DMS 273 (cell line): Measurements from ENCODE around the gene DNAH14.
"Not testable (repeated sequence)": the region's sequence is repeated elsewhere in the genome, so short reads cannot be mapped to it uniquely, and the experiment has no call there.

Experiments
- DNase-seq: peaks from one replicate; lab custom pipeline; 2025; ENCODE audit not compliant: unreplicated experiment; lab: John Stamatoyannopoulos, UW

The DNAH14 gene

DNA sequence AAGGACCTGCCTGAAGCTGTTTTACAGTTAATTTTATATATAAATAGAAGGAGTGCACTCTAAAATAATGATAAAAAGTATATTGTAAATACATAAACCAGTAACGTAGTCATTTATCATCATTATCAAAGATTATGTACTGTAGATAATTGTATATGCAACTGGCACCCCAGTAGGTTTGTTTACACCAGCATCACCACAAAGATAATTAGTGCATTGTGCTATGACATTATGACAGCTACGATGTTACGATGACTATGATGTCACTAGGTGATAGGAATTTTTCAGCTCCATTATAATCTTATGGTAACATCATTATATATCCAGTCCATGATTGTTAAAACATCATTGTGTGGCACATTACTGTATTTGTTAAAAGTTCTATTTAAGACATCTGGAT is 313.1 kb downstream of the DNAH14 start:
- no peak for DNase-seq

DNA sequence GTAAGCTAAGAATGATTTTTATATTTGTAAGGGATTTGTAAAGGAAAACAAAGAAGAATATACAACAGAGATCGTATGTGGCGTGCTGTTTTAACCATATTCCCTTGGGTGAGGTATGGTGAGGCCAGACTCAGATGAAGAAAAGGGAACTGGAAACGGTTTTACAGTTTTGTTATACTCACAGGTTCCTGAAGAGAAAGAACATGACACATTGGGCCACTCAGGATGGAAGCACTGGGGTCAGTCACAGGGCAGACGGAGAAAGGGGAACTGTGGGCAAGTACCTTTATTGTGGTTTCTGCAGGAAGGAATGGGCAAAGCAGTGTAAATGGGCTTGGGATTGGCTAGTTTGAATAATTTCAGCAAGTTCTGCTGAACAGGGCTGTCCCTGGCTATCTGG is 321.0 kb downstream of the DNAH14 start:
- no peak for DNase-seq

DNA sequence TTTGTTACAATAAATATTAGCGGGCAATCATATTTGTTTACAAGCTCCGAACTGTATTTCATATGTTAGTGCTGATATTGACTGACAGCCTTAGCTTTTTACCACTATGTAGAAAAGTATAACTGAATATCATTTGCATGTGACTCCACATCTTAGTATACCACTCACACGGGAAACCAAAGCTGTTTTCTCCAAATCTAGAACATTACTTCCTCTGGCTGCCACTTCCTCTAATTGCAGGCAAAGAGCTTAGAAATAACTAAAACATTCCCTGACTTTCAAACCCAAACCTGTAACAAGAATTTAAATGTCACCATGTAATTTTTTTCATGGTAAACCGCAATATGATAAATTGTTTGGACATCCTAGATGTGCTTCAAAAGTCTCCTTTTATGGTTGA is 323.7 kb downstream of the DNAH14 start:
- DNase-seq = no peak

DNA sequence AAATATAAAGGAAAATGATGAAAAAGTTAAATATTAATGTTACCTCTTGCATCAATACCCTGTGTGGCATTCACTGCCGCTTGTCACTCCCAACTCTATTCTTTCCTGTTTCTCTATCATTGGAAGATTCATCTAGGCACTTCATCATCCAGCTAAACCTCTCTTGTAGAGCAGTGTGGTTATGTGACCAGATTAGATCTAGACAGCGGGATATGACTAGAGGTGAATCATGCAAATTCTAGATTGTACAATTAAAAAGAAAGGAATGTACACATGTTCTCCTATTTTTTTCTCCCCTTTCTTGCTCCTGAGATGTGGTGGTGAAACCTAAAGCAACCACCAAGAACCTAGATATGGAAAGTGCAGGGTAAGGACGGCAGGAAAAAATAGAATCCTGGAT is 324.3 kb downstream of the DNAH14 start:
- DNase-seq = no peak

DNA sequence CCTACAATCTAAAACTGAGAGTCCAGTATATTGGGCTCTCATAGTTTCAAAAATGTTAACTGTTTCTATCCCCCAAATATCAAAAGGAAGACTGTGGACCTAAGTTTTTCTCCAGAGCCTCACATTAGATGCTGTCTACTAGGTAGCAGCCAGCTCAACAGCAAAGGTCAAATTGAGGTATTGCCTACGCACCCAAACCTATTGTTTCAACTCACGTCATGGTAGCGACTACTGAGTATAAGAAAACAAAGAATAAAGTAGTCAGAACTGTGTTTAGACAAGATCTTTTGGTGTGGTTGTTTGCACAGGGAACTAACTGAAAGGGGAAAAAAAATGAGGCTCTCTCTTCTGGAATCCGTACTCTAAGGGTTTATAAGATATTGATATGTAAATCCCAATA is 325.2 kb downstream of the DNAH14 start:
- no peak for DNase-seq

DNA sequence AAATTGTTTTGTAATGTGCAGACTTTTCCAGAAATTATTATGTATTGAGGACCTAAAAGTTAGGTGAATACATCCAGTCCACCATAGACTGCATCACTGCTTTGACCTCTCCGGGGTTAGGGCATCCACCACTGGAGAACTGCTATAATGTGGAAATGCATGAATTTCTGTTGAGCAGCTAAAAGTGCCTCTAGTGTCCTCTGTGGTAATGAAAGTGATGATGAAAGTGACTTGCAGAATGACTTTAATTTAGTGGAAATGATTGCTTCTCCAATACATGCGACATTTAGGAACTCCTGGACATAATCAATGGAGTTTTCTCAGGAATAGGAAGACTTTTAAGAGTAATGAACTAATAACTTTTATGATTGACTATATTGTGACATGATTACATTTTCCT is 327.6 kb downstream of the DNAH14 start:
- DNase-seq = no peak

DNA sequence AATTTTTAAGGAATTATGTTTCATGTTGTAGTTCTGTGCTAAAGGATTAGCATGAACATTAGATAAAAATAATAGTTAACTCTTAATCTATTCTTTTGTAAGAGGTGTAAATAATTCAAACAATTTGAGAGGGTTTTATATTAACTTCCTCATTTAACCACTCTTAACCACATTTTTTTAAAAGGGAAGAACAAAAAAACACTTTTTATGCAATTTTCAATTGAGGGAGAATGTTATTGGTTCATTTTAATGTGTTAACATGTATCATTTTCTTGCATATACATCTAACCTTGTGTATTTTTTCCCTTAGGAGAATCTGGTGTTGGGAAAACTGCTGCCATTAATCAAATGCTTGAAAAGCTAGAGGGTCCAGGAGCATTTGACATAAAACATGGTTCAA is 329.3 kb downstream of the DNAH14 start:
- DNase-seq = no peak

DNA sequence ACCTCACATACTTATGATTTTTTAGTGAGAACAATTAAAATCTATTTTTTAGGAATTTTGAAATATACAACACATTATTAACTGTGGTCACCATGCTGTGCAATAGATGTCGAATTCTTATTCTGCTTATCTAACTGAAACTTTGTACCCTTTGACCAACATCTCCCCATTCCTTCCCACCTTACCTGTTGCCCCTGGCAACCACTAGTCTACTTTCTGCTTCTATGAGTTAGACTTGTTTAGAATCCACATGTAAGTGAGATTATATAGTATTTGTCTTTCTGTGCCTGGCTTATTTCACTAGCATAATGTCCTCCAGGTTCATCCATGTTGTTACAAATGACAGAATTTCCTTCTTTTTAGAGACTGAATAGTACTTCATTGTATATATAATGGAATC is 330.1 kb downstream of the DNAH14 start:
- DNase-seq = no peak

DNA sequence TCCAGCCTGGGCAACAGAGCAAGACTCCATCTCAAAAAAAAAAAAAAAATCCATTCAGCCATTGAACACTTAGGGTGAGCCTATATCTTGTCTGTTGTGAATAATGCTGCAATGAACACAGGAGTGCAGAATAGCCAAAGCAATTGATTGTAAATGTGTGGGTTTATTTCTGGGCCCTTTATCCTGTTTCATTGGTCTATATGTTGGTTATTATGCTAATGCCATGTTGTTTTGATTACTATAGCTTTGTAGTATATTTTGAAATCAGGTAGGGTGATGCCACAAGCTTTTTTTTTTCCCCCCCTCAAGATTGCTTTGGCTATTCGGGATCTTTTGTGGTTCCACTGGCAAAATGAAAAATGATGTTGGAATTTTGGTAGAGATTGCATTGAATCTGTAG is 330.8 kb downstream of the DNAH14 start:
- DNase-seq = no peak

DNA sequence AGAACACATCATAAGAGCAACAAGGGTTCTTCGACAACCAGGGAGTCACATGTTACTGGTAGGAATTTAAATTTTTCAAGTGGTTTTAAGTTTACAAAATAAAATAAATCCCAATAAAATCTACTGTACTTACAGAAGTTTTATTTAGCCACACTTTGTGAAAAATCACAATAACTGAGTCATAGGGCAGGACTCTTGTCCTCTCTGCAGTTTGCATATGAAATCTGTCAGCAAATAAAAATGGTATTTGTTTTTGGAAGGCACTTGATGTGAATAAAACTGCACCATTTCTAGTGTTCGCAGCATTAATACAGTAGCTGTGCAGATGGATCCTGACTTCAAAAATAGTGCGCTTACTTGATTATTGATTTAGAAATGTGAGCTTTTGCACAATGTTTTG is 348.0 kb downstream of the DNAH14 start:
- no peak for DNase-seq

DNA sequence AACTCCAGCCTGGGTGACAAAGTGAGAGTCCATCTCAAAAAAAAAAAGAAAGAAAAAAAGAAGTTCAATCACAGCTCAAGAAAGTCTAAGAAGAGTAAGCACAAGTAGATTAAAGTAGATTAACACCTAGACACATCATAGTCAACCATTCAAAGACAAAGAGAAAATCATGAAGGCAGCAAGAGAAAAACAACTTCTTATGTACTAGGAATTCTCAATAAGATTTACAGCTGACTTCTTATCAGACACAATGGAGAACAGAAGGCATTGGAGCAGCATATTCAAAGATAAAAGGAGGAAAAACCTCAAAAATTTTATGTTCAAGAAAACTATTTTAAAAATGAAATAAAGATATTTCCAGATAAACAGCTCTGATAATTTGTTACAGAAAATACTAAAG is 351.1 kb downstream of the DNAH14 start:
- DNase-seq = no peak

DNA sequence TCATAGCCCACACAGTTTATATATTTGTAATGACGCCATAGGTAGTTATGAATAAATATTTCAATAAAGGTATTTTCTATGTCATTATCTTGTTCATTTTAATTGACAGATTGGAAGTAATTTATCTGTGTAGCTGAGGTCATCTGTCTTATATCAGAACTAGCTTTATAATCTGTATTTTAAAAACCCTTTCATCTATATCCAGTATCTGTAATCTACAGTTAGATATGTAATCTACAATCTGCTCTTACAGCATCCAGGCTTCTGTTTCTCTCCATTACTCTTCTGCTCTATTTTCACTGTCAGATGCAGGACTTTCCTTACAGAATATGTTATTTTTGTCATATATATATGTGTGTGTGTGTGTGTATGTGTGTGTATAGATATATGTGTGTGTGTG is 360.8 kb downstream of the DNAH14 start:
- DNase-seq = no peak

DNA sequence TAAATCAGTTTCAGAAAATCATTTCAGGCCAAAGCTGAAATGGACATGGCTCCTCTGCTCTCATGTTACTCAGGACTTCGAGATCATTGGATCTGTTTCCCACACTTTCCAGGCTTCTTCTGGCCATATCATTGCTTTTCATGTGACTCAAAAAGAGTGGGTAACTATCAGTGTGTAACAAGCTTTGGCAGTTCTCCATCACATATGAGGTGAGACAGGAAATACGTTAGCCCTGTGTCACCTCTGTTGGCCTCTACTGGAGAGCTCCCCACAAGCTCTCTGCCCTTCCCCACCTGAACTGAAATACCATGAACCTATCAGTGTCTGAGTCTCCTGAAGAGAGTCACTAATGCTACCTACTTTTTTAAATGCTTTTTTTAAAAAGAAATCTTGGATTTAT is 370.1 kb downstream of the DNAH14 start:
- DNase-seq = no peak

DNA sequence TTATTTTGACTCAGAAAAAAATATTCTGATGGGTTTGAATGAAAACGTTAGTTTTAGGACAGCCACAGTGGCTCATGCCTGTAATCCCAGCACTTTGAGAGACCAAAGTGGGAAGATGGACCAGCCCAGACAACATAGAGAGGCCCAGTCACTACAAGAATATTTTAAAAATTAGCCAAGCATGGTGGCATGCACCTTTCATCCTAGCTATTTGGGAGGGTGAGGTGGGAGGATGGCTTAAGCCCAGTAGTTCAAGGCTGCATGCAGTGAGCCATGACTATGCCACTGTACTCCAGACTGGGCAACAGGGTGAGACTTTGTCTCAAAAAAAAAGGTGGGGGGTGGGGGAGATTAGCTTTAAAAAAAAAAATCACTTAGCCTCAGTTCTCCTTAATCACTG is 370.9 kb downstream of the DNAH14 start:
- DNase-seq = no peak

DNA sequence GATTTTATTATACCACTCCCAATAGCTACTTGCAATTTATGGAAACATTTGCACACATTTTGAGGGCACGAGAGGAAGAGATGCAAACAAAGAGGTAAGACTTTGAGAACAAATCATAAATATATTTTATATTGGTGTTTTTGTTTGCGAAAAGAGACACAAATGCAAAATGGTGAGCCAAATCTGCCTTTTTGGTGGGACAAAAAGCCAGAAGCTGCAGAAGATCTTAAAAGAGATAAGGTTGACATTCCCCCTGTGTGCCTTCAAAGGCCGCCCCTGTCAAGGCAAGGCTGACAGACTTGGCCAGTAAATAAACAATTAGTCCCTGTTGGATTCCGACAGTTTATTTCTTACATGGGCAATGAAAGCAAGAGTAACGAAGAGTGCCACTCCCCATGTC is 375.5 kb downstream of the DNAH14 start:
- no peak for DNase-seq

DNA sequence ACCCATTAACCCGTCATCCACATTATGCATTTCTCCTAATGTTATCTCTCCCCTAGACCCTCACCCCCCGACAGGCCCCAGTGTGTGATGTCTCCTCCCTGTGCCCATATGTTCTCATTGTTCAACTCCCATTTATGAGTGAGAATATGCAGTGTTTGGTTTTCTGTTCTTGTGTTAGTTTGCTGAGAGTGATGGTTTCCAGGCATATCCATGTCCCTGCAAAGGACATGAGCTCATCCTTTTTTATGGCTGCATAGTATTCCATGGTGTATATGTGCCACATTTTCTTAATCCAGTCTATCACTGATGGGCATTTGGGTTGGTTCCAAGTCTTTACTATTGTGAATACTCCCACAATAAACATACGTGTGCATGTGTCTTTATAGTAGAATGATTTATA is 381.1 kb downstream of the DNAH14 start:
- not testable (repeated sequence) for DNase-seq

DNA sequence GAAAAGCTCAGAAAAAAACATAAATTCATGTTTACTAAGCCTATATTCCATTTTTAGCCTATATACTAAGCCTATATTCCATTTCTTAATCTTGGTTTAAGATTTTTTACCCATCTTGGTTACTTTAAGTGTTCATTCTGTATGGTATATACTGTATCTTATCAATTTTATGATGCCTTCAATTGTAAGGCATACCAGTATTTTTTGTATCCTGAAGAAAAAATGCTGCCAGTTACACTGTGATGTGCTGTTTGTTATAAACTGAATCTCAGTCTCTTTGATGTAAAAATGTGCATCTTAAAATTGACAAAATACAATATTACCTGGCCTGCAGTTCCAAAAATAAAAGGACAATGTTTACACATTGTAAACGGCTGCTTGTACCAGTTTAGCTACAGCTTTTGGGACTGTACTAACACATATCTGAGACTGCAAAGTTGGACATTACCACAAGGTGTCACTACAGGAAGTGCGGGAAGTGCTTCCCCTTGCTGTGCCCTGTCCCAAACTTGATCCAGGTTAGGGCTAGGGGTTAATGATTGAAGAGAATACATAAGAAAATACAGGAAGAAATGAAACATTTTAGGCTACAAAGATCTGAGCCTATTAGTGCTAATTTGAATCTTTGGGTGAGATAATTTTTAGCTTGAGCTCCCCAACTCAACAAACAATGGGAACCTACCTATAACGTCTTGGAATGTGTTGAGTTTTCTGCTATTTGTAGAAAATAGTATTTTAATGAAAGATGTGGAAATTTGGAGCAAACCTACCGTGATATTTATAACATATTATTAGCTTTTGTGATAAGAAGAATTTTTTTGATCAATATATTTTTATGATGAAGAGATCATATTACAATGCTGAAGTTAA is 389.5 kb downstream of the DNAH14 start:
- peak; percentile 78 for DNase-seq

DNA sequence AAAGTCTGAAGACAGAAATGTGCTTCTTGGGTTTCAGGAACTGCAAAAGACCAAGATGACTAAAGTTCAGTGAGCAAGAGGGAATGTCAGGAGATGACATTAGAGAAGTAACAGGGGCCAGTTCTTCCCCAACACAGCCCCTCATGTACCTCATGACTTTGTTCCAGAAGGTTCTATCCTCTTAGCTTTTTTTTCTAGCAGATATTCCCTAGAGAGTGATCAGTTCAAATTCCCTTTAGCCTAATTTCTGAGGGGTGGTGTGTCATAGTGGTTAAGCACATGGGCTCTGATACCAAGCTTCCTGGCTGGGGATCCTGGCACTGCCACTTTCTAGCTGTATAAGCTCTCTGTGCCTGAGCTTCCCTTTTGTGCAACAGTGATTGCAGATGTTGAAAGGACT is 390.4 kb downstream of the DNAH14 start:
- no peak for DNase-seq

DNA sequence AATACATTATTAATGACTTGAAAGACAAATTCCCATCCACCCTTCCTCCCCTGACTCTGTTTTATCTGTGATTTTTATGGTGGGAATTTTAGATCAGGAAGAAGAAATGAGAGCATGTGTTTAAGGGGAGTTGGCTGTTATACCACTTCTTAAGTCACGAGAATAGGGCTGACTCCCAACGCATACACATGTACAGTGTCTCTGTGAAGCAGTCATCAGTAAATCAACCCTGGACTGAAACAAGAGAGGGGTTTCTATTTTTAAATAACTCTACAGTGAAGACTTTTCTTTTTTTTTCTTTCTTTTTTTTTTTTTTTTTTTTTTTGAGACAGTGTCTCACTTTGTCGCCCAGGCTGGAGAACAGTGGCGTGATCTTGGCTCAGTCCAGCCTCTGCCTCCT is 392.3 kb downstream of the DNAH14 start:
- no peak for DNase-seq

DNA sequence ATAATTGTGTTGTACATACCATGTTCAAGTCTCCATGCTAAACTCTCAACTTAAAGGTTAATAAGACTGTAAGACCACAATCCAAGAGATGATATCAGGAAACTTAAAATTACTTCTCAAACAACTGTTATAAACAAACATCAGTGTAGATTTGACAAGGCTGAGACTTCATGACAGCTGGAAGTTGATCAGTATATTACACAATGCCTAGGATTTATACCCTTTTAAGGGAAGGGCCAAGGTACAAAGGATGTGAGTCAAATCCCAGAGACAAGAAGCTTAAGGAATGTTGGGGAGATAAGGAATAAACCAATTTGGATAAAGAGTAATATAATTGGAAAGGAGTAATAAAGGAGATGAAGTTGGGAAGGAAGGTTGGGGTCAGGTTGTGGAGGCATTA is 399.6 kb downstream of the DNAH14 start:
- DNase-seq = no peak

DNA sequence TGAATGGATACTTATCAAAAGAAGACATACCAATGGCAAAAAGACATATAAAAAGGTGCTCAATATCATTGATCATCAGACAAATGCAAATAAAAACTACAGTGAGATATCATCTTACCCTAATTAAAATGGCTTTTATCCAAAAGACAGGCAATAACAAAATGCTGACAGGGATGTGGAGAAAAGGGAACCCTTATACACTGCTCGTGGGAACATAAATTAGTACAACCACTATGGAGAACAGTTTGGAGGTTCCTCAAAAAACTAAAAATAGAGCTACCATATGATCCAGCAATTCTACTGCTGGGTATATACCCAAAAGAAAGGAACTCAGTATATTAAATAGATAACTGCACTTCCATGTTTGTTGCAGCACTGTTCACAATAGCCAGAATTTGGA is 400.5 kb downstream of the DNAH14 start:
- not testable (repeated sequence) for DNase-seq

DNA sequence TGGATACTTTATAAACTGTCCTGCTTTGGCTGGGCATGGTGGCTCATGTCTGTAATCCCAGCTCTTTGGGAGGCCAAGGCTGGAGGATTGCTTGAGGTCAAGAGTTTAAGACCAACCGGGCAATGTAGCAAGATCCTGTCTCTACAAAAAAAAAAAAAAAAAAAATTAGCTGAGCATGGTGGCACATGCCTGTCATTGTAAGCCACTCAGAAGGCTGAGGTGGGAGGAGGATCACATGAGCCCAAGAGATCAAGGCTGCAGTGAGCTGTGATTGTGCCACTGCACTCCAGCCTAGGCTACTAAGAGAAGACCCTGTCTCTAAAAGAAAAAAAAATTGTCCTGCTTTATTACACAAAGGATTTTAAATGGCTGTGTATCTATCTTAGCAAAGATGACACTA is 403.2 kb downstream of the DNAH14 start:
- no peak for DNase-seq

DNA sequence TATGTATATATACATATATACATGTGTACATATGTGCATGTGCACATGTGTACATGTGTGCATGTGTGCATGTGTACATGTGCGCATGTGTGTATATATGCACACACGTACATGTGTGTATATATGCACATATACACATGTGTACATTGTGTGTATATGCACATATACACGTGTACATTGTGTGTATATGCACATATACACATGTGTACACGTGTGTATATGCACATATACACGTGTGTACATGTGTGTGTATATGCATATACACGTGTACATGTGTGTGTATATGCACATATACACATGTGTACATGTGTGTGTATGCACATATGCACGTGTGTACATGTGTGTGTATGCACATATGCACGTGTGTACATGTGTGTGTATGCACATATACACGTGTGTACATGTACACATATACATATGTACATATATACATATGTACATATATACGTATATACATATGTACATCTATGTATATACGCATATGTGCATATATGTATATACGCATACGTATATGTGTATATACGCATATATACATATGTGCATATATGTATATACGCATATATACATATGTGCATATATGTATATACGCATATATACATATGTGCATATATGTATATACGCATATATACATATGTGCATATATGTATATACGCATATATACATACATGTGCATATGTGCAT is 405.8 kb downstream of the DNAH14 start:
- not testable (repeated sequence) for DNase-seq
